ENCODE data around the gene SLC39A7. TPM values are rescaled to one million over a fixed set of nuclear protein-coding genes. Genes with fewer than 3 reads are reported as not detected.
A peak's percentile ranks its signal among the peaks of the same experiment; 100 is the strongest.

The SLC39A7 gene
- total and polyA plus RNA-seq, 2 of the 13 experiments (the other 11 are each of a cell fraction or from before 2014, with no cell fraction given) = 142 to 229 TPM

- Histone ChIP-seq H3K4me2 (ENCODE audit: low read depth, low read length) (peak overlapping the region; percentile 39), H3K36me3 (replicated peaks in 1 of 2; ENCODE audit: control insufficient read depth in 1 of 2, insufficient read depth in 2 of 2, low read length in 2 of 2) (no peaks in the 10 kb centered on the region), H3K27me3 (ENCODE audit: control insufficient read depth in 1 of 2, insufficient read depth in 2 of 2, low read length in 2 of 2) (peaks cover 2 to 40% of the 10 kb centered on the region in 2 experiments; a peak in 4 of 5 replicates), H4K20me1 (ENCODE audit: insufficient read depth, low read length) (no peaks in the 10 kb centered on the region), H3K4me3 (replicated peaks in 1 of 3; ENCODE audit: insufficient read depth in 1 of 3, low read depth in 2 of 3, low read length in 3 of 3) (peak overlapping the region in 1 of 3 experiments; percentile 5; a peak in 1 of 6 replicates), H3K9me3 (ENCODE audit: low read length) (no peaks in the 10 kb centered on the region), H3K4me1 (ENCODE audit: insufficient read depth, low read length) (peaks cover 22% of the 10 kb centered on the region), H3K9ac (ENCODE audit: insufficient read depth, low read depth, low read length) (no peak overlapping the region), H2AFZ (ENCODE audit: low read length) (no peak overlapping the region), H3K79me2 (ENCODE audit: insufficient read depth, low read length) (no peaks in the 10 kb centered on the region), H3K27ac (ENCODE audit: extremely low read length, insufficient read depth, low read length) (no peak overlapping the region)
- TF ChIP-seq SRY (CRISPR knock-in tag; IDR thresholded peaks at IDR 0.05) = no peak
- TF ChIP-seq, protein P1, sequence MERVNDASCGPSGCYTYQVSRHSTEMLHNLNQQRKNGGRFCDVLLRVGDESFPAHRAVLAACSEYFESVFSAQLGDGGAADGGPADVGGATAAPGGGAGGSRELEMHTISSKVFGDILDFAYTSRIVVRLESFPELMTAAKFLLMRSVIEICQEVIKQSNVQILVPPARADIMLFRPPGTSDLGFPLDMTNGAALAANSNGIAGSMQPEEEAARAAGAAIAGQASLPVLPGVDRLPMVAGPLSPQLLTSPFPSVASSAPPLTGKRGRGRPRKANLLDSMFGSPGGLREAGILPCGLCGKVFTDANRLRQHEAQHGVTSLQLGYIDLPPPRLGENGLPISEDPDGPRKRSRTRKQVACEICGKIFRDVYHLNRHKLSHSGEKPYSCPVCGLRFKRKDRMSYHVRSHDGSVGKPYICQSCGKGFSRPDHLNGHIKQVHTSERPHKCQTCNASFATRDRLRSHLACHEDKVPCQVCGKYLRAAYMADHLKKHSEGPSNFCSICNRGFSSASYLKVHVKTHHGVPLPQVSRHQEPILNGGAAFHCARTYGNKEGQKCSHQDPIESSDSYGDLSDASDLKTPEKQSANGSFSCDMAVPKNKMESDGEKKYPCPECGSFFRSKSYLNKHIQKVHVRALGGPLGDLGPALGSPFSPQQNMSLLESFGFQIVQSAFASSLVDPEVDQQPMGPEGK (CRISPR knock-in tag; IDR thresholded peaks at IDR 0.05) = 0 out of 2 replicates have a peak, but pooled peaks have one; percentile 16
- ATAC-seq (no peak; the same call in 2 of the 3 replicates), DNase-seq (ENCODE audit: low spot score) (no peak), FAIRE-seq (no peak)
- intact Hi-C loops (cut with micrococcal nuclease; ENCODE audit: unreplicated experiment) = loop anchor here (1.0 to 2.0 kb wide), 3 partner anchors 54 to 158 kb away; no protein-coding TSS in a partner anchor
- ChIA-PET CTCF (ENCODE audit: low intra/inter-chr PET ratio, low total read pairs) (interaction anchor here (1.1 to 2.8 kb wide), 5 partner anchors 11 to 157 kb away, joined by 9 to 14 read pairs (median 11); no protein-coding TSS in a partner anchor), POLR2A (interaction anchor here (0.8 to 1.4 kb wide), 2 partner anchors 27 to 200 kb away, joined by 3 to 4 read pairs; no protein-coding TSS in a partner anchor)
- 16% methylated on average over 8 of the region's 8 CpGs for WGBS (ENCODE audit: low lambda C conversion rate)
- in situ Hi-C loops (cut with HindIII; ENCODE audit: extremely low pct_ligation_motif_present, low pct_unique_long_range_greater_than_20kb) = no loop called here
- no TSS peak for BruUV-seq (replicated peaks)
These were observed 28.6 kb upstream of the SLC39A7 start for GRCh38 chr6:33171880-33172687.
